Measurements from ENCODE around the gene KIF2A. TPM values are rescaled to one million over a fixed set of nuclear protein-coding genes. Genes with fewer than 3 reads are reported as not detected.

The KIF2A gene
- total and polyA plus RNA-seq, 2 of the 13 experiments (the other 11 are each of a cell fraction or from before 2014, with no cell fraction given): 8.5 to 19.2 TPM

DNA sequence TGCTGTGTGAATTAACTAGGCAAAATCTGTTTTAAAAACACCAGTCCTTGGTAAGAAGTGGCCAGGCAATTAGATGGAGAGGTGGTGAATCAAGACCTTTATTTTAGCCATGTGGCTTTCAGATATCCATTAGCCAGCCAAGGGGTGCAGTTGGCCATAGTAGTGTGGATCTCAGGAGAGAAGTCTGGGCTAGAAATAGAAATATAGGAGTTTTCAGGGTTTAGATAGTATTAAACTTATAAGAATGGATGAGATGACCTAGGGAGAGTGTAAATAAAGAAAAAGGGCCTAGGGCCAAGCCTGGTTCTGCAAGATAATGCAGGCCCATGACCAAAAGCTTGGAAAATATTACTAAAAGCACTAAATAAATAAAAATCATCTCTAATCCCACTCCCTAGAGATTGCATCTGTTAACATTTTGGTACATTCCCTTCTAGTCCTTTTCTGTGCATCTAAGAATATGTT lies 40.3 kb upstream of the KIF2A start (continued):
- TF ChIP-seq, protein P1, sequence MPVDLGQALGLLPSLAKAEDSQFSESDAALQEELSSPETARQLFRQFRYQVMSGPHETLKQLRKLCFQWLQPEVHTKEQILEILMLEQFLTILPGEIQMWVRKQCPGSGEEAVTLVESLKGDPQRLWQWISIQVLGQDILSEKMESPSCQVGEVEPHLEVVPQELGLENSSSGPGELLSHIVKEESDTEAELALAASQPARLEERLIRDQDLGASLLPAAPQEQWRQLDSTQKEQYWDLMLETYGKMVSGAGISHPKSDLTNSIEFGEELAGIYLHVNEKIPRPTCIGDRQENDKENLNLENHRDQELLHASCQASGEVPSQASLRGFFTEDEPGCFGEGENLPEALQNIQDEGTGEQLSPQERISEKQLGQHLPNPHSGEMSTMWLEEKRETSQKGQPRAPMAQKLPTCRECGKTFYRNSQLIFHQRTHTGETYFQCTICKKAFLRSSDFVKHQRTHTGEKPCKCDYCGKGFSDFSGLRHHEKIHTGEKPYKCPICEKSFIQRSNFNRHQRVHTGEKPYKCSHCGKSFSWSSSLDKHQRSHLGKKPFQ (CRISPR knock-in tag; IDR thresholded peaks at IDR 0.05; ENCODE audit: insufficient replicate concordance): no peak

DNA sequence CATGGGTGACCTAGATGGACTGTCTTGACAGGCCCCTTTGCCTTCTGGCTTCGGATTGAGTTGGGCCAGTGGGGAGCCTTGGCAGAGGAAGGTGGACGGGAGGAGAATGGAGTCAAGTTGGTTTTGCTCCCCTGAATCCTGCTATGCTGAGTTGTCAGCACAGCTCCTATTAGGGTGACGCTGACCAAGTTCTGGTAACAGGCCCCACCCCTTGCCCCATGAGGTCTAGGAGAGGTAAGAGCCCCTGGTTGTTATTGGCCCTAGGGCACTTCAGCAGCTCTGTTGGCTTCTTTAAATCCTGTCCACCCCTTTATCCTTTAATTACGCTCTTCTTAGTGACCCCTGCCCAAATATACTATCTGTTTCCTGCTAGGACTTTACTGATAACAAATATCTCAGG lies 39.4 kb upstream of the KIF2A start:
- Histone ChIP-seq H3K9me3 (ENCODE audit: low read length) (no peaks in the 10 kb centered on the region), H2AFZ (ENCODE audit: low read length) (no peak overlapping the region), H3K27ac (ENCODE audit: extremely low read length, insufficient read depth, low read length) (no peak overlapping the region), H3K27me3 (ENCODE audit: control insufficient read depth in 1 of 2, insufficient read depth in 2 of 2, low read length in 2 of 2) (no peaks in the 10 kb centered on the region; a peak in 2 of 5 replicates), H3K79me2 (ENCODE audit: insufficient read depth, low read length) (no peaks in the 10 kb centered on the region), H4K20me1 (ENCODE audit: insufficient read depth, low read length) (no peaks in the 10 kb centered on the region), H3K9ac (ENCODE audit: insufficient read depth, low read depth, low read length) (no peak overlapping the region), H3K4me3 (replicated peaks in 1 of 3; ENCODE audit: insufficient read depth in 1 of 3, low read depth in 2 of 3, low read length in 3 of 3) (no peak overlapping the region), H3K4me2 (ENCODE audit: low read depth, low read length) (no peak overlapping the region), H3K4me1 (ENCODE audit: insufficient read depth, low read length) (no peaks in the 10 kb centered on the region), H3K36me3 (replicated peaks in 1 of 2; ENCODE audit: control insufficient read depth in 1 of 2, insufficient read depth in 2 of 2, low read length in 2 of 2) (no peaks in the 10 kb centered on the region)
- ChIA-PET CTCF (ENCODE audit: low intra/inter-chr PET ratio, low total read pairs) (no interaction called here), POLR2A (no interaction called here)
- intact Hi-C loops (cut with micrococcal nuclease; ENCODE audit: unreplicated experiment) (no loop called here), in situ Hi-C loops (cut with HindIII; ENCODE audit: extremely low pct_ligation_motif_present, low pct_unique_long_range_greater_than_20kb) (no loop called here)
- TF ChIP-seq, protein P2, sequence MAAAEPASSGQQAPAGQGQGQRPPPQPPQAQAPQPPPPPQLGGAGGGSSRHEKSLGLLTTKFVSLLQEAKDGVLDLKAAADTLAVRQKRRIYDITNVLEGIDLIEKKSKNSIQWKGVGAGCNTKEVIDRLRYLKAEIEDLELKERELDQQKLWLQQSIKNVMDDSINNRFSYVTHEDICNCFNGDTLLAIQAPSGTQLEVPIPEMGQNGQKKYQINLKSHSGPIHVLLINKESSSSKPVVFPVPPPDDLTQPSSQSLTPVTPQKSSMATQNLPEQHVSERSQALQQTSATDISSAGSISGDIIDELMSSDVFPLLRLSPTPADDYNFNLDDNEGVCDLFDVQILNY (CRISPR knock-in tag; conservative IDR thresholded peaks at IDR 0.05): no peak
- TF ChIP-seq, protein P3, sequence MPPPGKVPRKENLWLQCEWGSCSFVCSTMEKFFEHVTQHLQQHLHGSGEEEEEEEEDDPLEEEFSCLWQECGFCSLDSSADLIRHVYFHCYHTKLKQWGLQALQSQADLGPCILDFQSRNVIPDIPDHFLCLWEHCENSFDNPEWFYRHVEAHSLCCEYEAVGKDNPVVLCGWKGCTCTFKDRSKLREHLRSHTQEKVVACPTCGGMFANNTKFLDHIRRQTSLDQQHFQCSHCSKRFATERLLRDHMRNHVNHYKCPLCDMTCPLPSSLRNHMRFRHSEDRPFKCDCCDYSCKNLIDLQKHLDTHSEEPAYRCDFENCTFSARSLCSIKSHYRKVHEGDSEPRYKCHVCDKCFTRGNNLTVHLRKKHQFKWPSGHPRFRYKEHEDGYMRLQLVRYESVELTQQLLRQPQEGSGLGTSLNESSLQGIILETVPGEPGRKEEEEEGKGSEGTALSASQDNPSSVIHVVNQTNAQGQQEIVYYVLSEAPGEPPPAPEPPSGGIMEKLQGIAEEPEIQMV (CRISPR knock-in tag; IDR thresholded peaks at IDR 0.05; ENCODE audit: low read depth): no peak
- TF ChIP-seq IKZF1 (IDR thresholded peaks at IDR 0.05) (no peak), HOXD1 (CRISPR knock-in tag; IDR thresholded peaks at IDR 0.05) (no peak), ZNF207 (IDR thresholded peaks at IDR 0.05; ENCODE audit: borderline replicate concordance) (no peak), NPAS2 (CRISPR knock-in tag; IDR thresholded peaks at IDR 0.05; ENCODE audit: borderline replicate concordance) (no peak), ZNF160 (CRISPR knock-in tag; IDR thresholded peaks at IDR 0.05) (no peak), HOXA9 (CRISPR knock-in tag; IDR thresholded peaks at IDR 0.05; ENCODE audit: borderline replicate concordance) (no peak), ARID2 (CRISPR knock-in tag; IDR thresholded peaks at IDR 0.05; ENCODE audit: borderline replicate concordance) (no peak), RARA (CRISPR knock-in tag; IDR thresholded peaks at IDR 0.05) (no peak), ZNF383 (CRISPR knock-in tag; IDR thresholded peaks at IDR 0.05; ENCODE audit: borderline replicate concordance) (no peak), FOXM1 (CRISPR knock-in tag; IDR thresholded peaks at IDR 0.05) (no peak), SIX4 (CRISPR knock-in tag; IDR thresholded peaks at IDR 0.05) (no peak), KDM5B (CRISPR knock-in tag; IDR thresholded peaks at IDR 0.05; ENCODE audit: borderline replicate concordance) (no peak), TP53 (CRISPR knock-in tag; conservative IDR thresholded peaks at IDR 0.05) (no peak), ZNF3 (CRISPR knock-in tag; IDR thresholded peaks at IDR 0.05) (no peak)
- TF ChIP-seq, protein P4, sequence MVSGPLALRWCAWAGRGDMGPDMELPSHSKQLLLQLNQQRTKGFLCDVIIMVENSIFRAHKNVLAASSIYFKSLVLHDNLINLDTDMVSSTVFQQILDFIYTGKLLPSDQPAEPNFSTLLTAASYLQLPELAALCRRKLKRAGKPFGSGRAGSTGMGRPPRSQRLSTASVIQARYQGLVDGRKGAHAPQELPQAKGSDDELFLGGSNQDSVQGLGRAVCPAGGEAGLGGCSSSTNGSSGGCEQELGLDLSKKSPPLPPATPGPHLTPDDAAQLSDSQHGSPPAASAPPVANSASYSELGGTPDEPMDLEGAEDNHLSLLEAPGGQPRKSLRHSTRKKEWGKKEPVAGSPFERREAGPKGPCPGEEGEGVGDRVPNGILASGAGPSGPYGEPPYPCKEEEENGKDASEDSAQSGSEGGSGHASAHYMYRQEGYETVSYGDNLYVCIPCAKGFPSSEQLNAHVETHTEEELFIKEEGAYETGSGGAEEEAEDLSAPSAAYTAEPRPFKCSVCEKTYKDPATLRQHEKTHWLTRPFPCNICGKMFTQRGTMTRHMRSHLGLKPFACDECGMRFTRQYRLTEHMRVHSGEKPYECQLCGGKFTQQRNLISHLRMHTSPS (CRISPR knock-in tag; IDR thresholded peaks at IDR 0.05; ENCODE audit: low read depth): no peak
- FAIRE-seq (no peak), DNase-seq (ENCODE audit: low spot score) (no peak), ATAC-seq (no peak)
- BruUV-seq (replicated peaks): no TSS peak
- 23% methylated on average over 4 of the region's 4 CpGs for WGBS (ENCODE audit: low lambda C conversion rate)
